Stromal cell of bone marrow (primary cell): Measurements from ENCODE around the gene CYB5R3.
"Not testable (repeated sequence)": the region's sequence is repeated elsewhere in the genome, so short reads cannot be mapped to it uniquely, and the experiment has no call there.

Experiments used
- DNase-seq: peaks from one replicate; pipeline ENCODE4 v3.0.0-alpha.2; 2012; ENCODE audit warnings: low read depth

The CYB5R3 gene

GRCh38 chr22:42678894-42679293 lies 29.7 kb upstream of the CYB5R3 start:
- no peak for DNase-seq

GRCh38 chr22:42677936-42678335 lies 28.7 kb upstream of the CYB5R3 start:
- DNase-seq: not testable (repeated sequence)

GRCh38 chr22:42676059-42676607 lies 26.9 kb upstream of the CYB5R3 start:
- peak; percentile 88 for DNase-seq

- DNase-seq: no peak
These were observed 24.8 kb upstream of the CYB5R3 start for GRCh38 chr22:42673898-42674401.

- DNase-seq: not testable (repeated sequence)
These were observed 23.9 kb upstream of the CYB5R3 start for GRCh38 chr22:42673071-42673470.

GRCh38 chr22:42670921-42671709 lies 21.9 kb upstream of the CYB5R3 start:
- no peak for DNase-seq

GRCh38 chr22:42670046-42670445 lies 20.9 kb upstream of the CYB5R3 start:
- no peak for DNase-seq

- DNase-seq: not testable (repeated sequence)
These were observed 17.2 kb upstream of the CYB5R3 start for GRCh38 chr22:42666393-42666792.

- no peak for DNase-seq
These were observed 16.0 kb upstream of the CYB5R3 start for GRCh38 chr22:42664976-42665831.

GRCh38 chr22:42661985-42662831 lies 13.0 kb upstream of the CYB5R3 start:
- DNase-seq: no peak

- DNase-seq: no peak
These were observed 7.4 kb upstream of the CYB5R3 start for GRCh38 chr22:42656578-42656977.

- no peak for DNase-seq
These were observed 6.5 kb upstream of the CYB5R3 start for GRCh38 chr22:42655693-42656092.

GRCh38 chr22:42654436-42655073 lies 5.4 kb upstream of the CYB5R3 start:
- DNase-seq: no peak

GRCh38 chr22:42653999-42654398 lies 4.8 kb upstream of the CYB5R3 start:
- DNase-seq: no peak

GRCh38 chr22:42651134-42651533 lies 1.9 kb upstream of the CYB5R3 start:
- DNase-seq: no peak

- DNase-seq: no peak
These were observed 585 bp downstream of the CYB5R3 start for GRCh38 chr22:42648368-42649245.

GRCh38 chr22:42648017-42648367 lies 1.2 kb downstream of the CYB5R3 start:
- DNase-seq: no peak

- DNase-seq: no peak
These were observed 2.3 kb downstream of the CYB5R3 start for GRCh38 chr22:42646569-42647525.

- no peak for DNase-seq
These were observed 3.1 kb downstream of the CYB5R3 start for GRCh38 chr22:42645938-42646568.
